ENCODE results near the gene DRC7.
"Not testable (repeated sequence)": the region's sequence is repeated elsewhere in the genome, so short reads cannot be mapped to it uniquely, and the experiment has no call there.

The DRC7 gene

DNA sequence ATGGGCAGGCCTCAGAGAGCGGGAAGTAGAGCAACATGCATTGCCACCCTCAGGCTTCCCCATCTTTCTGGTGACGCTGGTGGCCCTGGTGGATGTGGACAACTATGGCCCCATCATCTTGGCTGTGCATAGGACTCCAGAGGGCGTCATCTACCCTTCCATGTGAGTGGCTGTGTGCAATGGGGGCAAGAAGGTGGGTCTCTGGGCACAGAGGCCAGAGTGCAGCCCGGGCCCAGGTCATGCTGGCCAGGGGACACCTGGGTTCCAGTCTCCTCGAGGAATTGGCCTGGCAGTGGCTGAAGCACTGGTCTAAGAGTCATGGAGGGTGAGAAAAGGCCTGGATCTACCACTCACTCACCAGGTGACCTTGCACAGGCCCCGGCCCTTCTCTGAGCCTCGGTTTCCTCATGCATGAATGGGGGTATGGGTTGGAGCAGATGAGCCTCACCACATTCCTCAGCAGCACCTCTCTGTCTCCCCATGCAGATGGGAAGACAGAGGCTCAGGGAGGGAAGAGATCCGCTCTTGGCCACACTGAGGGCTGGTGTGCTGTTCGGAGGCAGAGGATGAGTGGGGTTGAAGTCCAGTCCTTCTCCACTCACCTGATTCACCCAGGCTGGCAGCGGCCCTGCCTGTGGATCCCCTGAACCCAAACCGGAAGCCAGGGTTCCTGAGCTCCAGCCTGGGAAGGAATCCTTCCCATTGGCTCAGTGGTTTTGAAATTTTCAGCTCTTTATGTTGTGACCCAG, 33.7 kb upstream of the DRC7 start:
- no peak for DNase-seq (ENCODE audit: low read depth in 2 of 2)

DNA sequence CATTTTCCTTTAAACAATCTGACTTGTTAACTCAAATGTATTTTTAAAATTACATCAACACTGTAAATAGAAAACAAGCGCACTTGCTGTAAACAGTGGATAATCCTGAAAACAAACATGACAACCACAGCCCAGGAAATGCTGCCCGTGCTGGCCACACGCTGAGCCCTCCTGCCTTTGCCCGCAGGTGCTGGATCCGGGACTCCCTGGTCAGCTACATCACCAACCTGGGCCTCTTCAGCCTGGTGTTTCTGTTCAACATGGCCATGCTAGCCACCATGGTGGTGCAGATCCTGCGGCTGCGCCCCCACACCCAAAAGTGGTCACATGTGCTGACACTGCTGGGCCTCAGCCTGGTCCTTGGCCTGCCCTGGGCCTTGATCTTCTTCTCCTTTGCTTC, 33.1 kb upstream of the DRC7 start:
- no peak for DNase-seq (ENCODE audit: low read depth in 2 of 2)

GRCh38 chr16:57661936-57662906, 32.4 kb upstream of the DRC7 start:
- DNase-seq (ENCODE audit: low read depth in 2 of 2): no peak

GRCh38 chr16:57663436-57663835, 31.2 kb upstream of the DRC7 start:
- DNase-seq (ENCODE audit: low read depth in 2 of 2): no peak

DNA sequence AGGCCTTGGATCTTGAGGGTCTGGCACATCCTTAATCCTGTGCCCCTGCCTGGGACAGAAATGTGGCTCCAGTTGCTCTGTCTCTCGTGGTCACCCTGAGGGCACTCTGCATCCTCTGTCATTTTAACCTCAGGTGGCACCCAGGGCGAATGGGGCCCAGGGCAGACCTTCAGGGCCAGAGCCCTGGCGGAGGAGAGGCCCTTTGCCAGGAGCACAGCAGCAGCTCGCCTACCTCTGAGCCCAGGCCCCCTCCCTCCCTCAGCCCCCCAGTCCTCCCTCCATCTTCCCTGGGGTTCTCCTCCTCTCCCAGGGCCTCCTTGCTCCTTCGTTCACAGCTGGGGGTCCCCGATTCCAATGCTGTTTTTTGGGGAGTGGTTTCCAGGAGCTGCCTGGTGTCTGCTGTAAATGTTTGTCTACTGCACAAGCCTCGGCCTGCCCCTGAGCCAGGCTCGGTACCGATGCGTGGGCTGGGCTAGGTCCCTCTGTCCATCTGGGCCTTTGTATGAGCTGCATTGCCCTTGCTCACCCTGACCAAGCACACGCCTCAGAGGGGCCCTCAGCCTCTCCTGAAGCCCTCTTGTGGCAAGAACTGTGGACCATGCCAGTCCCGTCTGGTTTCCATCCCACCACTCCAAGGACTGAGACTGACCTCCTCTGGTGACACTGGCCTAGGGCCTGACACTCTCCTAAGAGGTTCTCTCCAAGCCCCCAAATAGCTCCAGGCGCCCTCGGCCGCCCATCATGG, 30.5 kb upstream of the DRC7 start:
- DNase-seq (ENCODE audit: low read depth in 2 of 2): no peak

DNA sequence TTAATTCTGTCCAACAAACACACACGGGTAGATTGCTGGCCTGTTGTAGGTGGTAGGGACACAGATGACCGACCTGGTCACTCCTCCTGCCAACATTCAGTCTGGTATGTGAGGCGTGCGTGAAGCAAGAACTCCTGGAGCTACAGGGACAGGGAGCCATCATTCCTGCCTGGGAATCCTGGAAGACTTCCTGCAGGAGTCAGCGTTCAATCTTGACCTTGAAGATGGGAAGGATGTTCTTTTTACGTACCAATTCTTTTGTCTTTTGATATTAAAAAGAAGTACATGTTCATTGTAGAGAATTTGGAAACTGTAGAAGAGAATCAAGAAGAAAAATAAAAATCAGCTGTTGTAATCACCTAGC, 30.0 kb upstream of the DRC7 start:
- no peak for DNase-seq (ENCODE audit: low read depth in 2 of 2)

- DNase-seq (ENCODE audit: low read depth in 2 of 2): no peak
Measured at GRCh38 chr16:57665541-57665940, 29.1 kb upstream of the DRC7 start.

GRCh38 chr16:57666353-57667047, 28.1 kb upstream of the DRC7 start:
- no peak for DNase-seq (ENCODE audit: low read depth in 2 of 2)

DNA sequence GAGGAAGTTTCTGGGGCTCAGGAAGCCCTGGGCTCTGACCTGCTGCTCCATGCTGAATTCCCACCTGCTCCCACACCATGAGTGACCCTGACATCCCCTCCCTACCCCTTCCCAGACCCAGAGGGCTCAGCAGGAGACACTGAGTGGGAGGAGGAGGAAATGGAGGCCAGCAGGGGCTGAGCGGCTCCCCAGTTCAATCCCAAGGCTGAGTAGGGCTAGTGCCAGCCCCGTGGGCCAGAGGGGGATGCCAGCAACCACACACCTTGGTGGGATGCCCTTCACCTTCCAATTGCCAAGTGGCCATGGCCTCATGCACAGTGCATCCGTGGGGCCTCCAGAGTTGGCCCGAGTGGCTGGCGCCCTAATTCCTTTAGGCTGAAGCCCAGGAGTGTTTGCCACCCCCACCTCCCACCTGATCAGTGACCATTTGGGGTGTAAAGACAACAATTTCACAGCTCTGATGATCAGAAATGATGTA, 27.5 kb upstream of the DRC7 start:
- DNase-seq (ENCODE audit: low read depth in 2 of 2): no peak

- DNase-seq (ENCODE audit: low read depth in 2 of 2): no peak
Measured at GRCh38 chr16:57667526-57668262, 26.9 kb upstream of the DRC7 start.

- DNase-seq (ENCODE audit: low read depth in 2 of 2): no peak
Measured at GRCh38 chr16:57668263-57668571, 26.4 kb upstream of the DRC7 start, which contains the start of gene ADGRG3. TSS of gene ADGRG3 (plus strand) at chr16:57668306. CDS start at chr16:57668348, 42 bp downstream.

GRCh38 chr16:57668630-57669475, 25.8 kb upstream of the DRC7 start:
- DNase-seq (ENCODE audit: low read depth in 2 of 2): no peak

DNA sequence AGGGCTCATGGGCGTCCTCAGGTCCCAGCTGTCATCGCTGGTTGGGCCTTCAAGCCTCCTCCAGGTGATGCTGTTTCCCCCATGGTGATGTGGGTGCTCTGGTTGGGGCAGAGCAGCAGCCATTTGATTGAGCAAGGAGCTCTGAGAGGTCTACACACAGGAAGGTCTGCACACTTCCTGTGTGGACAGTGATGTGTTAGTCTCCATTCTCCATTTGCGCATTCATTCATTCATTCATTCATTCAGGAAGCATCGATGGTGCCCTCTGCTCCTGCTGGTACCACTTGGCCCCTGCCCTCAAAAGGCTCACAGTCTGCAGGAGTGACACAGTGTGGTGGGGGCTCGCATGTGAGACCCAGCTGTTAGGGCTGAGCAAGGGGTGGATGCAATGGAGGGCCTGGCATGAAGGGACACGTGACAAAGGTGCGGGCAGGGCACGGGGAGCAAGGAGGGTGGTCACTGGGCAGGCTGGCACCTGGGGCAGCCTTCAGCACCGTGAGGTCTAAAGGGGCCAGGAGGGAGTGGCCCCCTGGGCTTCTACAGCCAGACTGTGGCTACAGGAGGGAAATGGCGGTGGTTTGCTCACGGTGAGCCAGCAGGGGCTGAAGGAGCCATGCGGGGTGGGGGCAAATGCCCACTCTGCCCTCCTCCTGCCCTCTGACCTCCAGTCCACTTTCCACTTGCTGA, 25.0 kb upstream of the DRC7 start:
- DNase-seq (ENCODE audit: low read depth in 2 of 2): no peak

GRCh38 chr16:57670196-57670595, 24.4 kb upstream of the DRC7 start:
- DNase-seq (ENCODE audit: low read depth in 2 of 2): no peak

DNA sequence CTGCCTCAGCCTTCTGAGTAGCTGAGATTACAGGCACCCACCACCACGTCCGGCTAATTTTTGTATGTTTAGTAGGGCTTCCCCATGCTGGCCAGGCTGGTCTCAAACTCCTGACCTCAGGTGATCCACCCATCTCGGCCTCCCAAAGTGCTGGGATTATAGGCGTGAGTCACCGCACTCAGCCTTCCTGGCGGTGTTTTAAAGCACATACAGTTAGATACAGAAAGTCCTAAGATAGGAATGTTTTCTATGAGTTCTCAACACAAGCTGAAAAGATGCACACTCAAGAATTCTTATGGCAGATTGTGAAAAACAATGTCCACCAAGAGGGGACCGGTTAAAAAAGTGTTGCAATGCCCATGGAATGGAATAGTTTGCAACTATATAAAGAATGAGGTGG, 23.2 kb upstream of the DRC7 start:
- DNase-seq (ENCODE audit: low read depth in 2 of 2): not testable (repeated sequence)

DNA sequence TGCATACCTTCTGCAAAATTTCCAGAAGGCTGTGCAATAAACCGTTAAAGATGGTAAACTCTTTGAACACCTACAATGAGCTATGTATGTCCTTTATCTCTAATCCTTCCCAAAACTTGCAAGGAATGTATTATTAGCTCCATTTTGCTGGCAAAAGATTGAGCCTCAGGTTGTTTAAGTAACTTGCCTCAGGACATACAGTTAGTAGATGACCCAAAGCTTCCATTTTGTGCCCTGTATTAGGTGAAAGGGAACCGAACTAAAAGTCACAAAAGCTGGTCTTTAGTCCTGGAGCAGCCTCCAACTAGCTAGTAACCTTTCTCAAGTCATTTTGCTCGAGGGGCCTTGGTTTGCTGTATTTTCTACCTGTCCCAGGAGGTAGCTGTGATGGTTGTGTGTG, 22.2 kb upstream of the DRC7 start:
- no peak for DNase-seq (ENCODE audit: low read depth in 2 of 2)

GRCh38 chr16:57672824-57673223, 21.8 kb upstream of the DRC7 start:
- no peak for DNase-seq (ENCODE audit: low read depth in 2 of 2)

DNA sequence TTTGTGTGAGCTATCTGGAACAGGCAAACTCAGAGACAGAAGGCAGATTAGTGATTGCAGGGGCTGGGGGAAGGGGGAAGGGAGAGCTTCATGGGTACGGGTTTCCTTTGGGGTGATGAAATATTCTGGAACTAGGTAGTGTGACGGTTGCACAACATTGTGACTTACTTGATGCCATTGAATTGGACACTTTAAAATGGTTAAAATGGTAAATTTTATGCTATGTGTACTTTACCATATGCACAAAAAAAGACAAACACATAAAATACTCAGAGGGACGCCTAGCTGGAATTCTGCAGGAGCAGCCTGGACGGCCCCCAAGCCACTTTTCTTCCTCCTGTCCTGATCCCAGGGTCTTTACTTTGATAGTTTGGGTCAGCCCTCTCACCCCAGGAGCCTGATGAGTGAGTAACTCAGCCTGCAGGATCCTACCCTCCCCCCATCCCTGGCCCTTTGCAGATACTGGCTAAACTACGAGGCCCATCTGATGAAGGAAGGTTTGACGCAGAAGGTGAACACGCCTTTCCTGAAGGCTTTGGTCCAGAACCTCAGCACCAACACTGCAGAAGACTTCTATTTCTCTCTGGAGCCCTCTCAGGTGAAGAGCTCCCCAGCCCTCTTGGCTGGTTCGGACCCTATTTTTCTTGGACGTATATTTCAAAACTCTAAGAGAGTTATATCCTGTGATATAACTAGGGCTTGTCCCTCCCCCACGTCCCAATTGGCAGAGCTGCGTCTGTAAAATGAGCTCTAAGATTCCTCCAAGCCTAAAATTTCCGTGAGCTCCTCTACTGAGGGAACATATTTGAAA, 18.7 kb upstream of the DRC7 start:
- no peak for DNase-seq (ENCODE audit: low read depth in 2 of 2)

Data from fibroblast of skin of left biceps (primary cell).